Measurements from ENCODE around the gene OSBP2.

DNA sequence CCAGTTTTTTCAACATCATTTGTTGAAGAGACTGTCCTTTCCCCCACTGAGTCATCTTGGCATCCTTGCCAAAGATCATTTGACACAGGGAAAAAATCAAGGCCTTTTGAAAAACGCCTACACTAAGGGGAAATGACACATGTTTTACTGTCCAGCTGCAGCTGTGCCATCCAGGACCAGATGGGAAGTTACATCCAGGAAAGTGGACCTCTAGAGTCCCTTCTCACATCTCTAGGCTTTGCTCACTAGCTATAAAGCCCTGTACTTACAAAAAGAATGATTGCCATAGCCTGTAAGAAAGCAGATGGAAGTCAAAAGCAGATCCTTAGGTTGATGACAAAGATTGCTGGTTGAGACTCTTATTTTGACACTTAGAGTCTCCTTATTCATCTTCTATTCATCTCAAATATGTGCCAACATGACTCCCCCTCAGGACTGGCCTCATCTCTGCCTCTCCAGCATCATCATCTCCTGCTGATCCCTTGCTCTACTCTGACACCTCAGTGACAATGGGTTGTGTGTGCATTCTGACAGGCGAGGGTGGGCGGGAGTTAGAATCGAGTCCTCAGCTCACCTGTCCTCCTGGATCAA, 22.8 kb downstream of the OSBP2 start:
- no peak for TF ChIP-seq POLR2A (IDR thresholded peaks at IDR 0.05)
- TF ChIP-seq, protein P1, sequence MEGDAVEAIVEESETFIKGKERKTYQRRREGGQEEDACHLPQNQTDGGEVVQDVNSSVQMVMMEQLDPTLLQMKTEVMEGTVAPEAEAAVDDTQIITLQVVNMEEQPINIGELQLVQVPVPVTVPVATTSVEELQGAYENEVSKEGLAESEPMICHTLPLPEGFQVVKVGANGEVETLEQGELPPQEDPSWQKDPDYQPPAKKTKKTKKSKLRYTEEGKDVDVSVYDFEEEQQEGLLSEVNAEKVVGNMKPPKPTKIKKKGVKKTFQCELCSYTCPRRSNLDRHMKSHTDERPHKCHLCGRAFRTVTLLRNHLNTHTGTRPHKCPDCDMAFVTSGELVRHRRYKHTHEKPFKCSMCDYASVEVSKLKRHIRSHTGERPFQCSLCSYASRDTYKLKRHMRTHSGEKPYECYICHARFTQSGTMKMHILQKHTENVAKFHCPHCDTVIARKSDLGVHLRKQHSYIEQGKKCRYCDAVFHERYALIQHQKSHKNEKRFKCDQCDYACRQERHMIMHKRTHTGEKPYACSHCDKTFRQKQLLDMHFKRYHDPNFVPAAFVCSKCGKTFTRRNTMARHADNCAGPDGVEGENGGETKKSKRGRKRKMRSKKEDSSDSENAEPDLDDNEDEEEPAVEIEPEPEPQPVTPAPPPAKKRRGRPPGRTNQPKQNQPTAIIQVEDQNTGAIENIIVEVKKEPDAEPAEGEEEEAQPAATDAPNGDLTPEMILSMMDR (IDR thresholded peaks at IDR 0.05) = no peak
